H1 (cell line): Measurements from ENCODE around the gene PSMB5. TPM values are rescaled to one million over a fixed set of nuclear protein-coding genes. Genes with fewer than 3 reads are reported as not detected.
A peak's percentile ranks its signal among the peaks of the same experiment; 100 is the strongest.

Experiments used
- CTCF ChIA-PET: fragments of 300-600 bp; sonication (Branson Sonifier 250); formaldehyde crosslinking; loops from one replicate; lab custom pipeline; 2021; ENCODE audit not compliant: partially characterized antibody; lab: Charles Lee
- POLR2A ChIA-PET: fragments of 300-600 bp; sonication (Branson Sonifier 250); formaldehyde crosslinking; loops from one replicate; lab custom pipeline; 2021; ENCODE audit warnings: inconsistent platforms; ENCODE audit not compliant: partially characterized antibody; lab: Charles Lee
- DNase-seq, 2 experiments: peaks; one replicate each; pipeline versions ENCODE4 v3.0.0 to v3.0.0-alpha.2; 2010 to 2022; ENCODE audit warnings: low spot score in 2 of 2, low read depth in 1 of 2, mixed read lengths in 1 of 2
- FAIRE-seq: peaks from 2 replicates; lab custom pipeline; 2011; peaks lifted over from hg19 to GRCh38; lab: Jason Lieb, UNC
- H2AFZ ChIP-seq: 2 replicates; pipeline ENCODE4 v1.8.1; 2012; ENCODE audit warnings: low read length, inconsistent platforms
- H2AK5ac ChIP-seq: 2 replicates; pipeline ENCODE4 v1.6.1; 2013; ENCODE audit warnings: low read depth, low read length
- H2BK120ac ChIP-seq: replicated peaks from 2 replicates; pipeline ENCODE3; 2013; ENCODE audit warnings: low read depth, low read length, inconsistent platforms
- H2BK12ac ChIP-seq: 2 replicates; pipeline ENCODE4 v1.6.1; 2013; ENCODE audit warnings: low read depth, low read length
- H2BK15ac ChIP-seq: 2 replicates; pipeline ENCODE4 v1.6.1; 2013; ENCODE audit warnings: low read length
- H2BK20ac ChIP-seq: 2 replicates; pipeline ENCODE4 v1.6.1; 2013; ENCODE audit warnings: low read length
- H2BK5ac ChIP-seq: 2 replicates; pipeline ENCODE4 v1.6.1; 2013; ENCODE audit warnings: low read depth, low read length
- H3K14ac ChIP-seq: 2 replicates; pipeline ENCODE4 v1.6.1; 2013; ENCODE audit warnings: inconsistent platforms; ENCODE audit not compliant: insufficient read length
- H3K18ac ChIP-seq: 2 replicates; pipeline ENCODE4 v1.6.1; 2013; ENCODE audit warnings: low read length; ENCODE audit errors: extremely low read depth
- H3K23ac ChIP-seq: 2 replicates; pipeline ENCODE4 v1.6.1; 2013; ENCODE audit warnings: inconsistent platforms; ENCODE audit not compliant: insufficient read length
- H3K23me2 ChIP-seq: 2 replicates; pipeline ENCODE4 v1.6.1; 2013; ENCODE audit warnings: low read depth, low read length
- H3K27ac ChIP-seq: 2 replicates; pipeline ENCODE4 v1.6.1; 2011; ENCODE audit warnings: low read depth, low read length, inconsistent platforms
- H3K27me3 ChIP-seq, 4 experiments: replicated peaks in 1 of 4; 1 replicate in 1 of 4; 2 replicates in 3 of 4; pipeline versions ENCODE4 v1.6.1 to v1.8.1; 2011 to 2013; ENCODE audit warnings: low read length in 3 of 4, mild to moderate bottlenecking in 3 of 4, inconsistent platforms in 2 of 4, mixed read lengths in 2 of 4, moderate library complexity in 1 of 4; ENCODE audit not compliant: control insufficient read depth in 3 of 4, insufficient read depth in 3 of 4; ENCODE audit errors: extremely low read depth in 1 of 4
- H3K36me3 ChIP-seq, 4 experiments: 2 replicates each; pipeline versions ENCODE4 v1.6.1 to v1.8.1; 2011 to 2013; ENCODE audit warnings: mild to moderate bottlenecking in 4 of 4, low read length in 3 of 4, moderate library complexity in 2 of 4, control low read depth in 1 of 4, inconsistent platforms in 1 of 4; ENCODE audit not compliant: insufficient read depth in 4 of 4, control insufficient read depth in 2 of 4
- H3K4ac ChIP-seq: replicated peaks from 2 replicates; pipeline ENCODE3; 2013; ENCODE audit warnings: low read length, low read depth, mixed read lengths, inconsistent platforms; ENCODE audit not compliant: insufficient read length
- H3K4me1 ChIP-seq, 4 experiments: replicated peaks in 1 of 4; 1 replicate in 1 of 4; 2 replicates in 3 of 4; pipeline versions ENCODE4 v1.6.1 to v1.8.1; 2011 to 2013; ENCODE audit warnings: low read length in 3 of 4, inconsistent platforms in 2 of 4, mixed read lengths in 1 of 4; ENCODE audit not compliant: insufficient read depth in 4 of 4, control insufficient read depth in 3 of 4
- H3K4me2 ChIP-seq, 2 experiments: 2 replicates each; pipeline versions ENCODE4 v1.6.1 to v1.8.1; 2011 to 2013; ENCODE audit warnings: low read depth in 2 of 2, low read length in 2 of 2, control low read depth in 1 of 2, inconsistent platforms in 1 of 2, mild to moderate bottlenecking in 1 of 2; ENCODE audit not compliant: insufficient read depth in 1 of 2
- H3K4me3 ChIP-seq, 4 experiments: fragments of 200-600, 300-600 bp in 1 of 4; sonication (generic), shearing (Covaris generic), sonication (Bioruptor Twin) in 1 of 4; 2 replicates each; pipeline versions ENCODE4 v1.5.1 to v1.8.1; 2011 to 2016; ENCODE audit warnings: low read length in 4 of 4, low read depth in 3 of 4, control low read depth in 2 of 4, inconsistent platforms in 2 of 4, mild to moderate bottlenecking in 2 of 4, mixed read lengths in 1 of 4, moderate library complexity in 1 of 4; ENCODE audit not compliant: insufficient read depth in 2 of 4; ENCODE audit errors: extremely low read depth in 1 of 4
- H3K56ac ChIP-seq: replicated peaks from 2 replicates; pipeline ENCODE3; 2013; ENCODE audit warnings: low read depth, mild to moderate bottlenecking, mixed read lengths, low read length, inconsistent platforms; ENCODE audit not compliant: insufficient read length
- H3K79me1 ChIP-seq: 2 replicates; pipeline ENCODE4 v1.6.1; 2013; ENCODE audit warnings: low read depth, low read length, control low read depth
- H3K79me2 ChIP-seq, 2 experiments: 2 replicates each; pipeline versions ENCODE4 v1.6.1 to v1.8.1; 2012 to 2013; ENCODE audit warnings: low read length in 2 of 2, mild to moderate bottlenecking in 2 of 2, inconsistent platforms in 1 of 2; ENCODE audit not compliant: insufficient read depth in 2 of 2, control insufficient read depth in 1 of 2
- H3K9ac ChIP-seq, 4 experiments: replicated peaks in 1 of 4; 1 replicate in 1 of 4; 2 replicates in 3 of 4; pipeline versions ENCODE4 v1.6.1 to v1.8.1; 2011 to 2013; ENCODE audit warnings: low read depth in 3 of 4, low read length in 3 of 4, control low read depth in 2 of 4, mild to moderate bottlenecking in 2 of 4, moderate library complexity in 2 of 4, inconsistent platforms in 1 of 4; ENCODE audit errors: extremely low read depth in 1 of 4
- H3K9me3 ChIP-seq, 2 experiments: 2 replicates each; pipeline versions ENCODE4 v1.6.1 to v1.8.1; 2012 to 2013; ENCODE audit warnings: mild to moderate bottlenecking in 2 of 2, moderate library complexity in 2 of 2, control low read depth in 1 of 2, inconsistent platforms in 1 of 2, low read depth in 1 of 2, low read length in 1 of 2, mixed read lengths in 1 of 2; ENCODE audit not compliant: insufficient read depth in 2 of 2
- H4K20me1 ChIP-seq, 2 experiments: replicated peaks in 1 of 2; 2 replicates each; pipeline versions ENCODE3 to v1.8.1; 2011 to 2013; ENCODE audit warnings: inconsistent platforms in 2 of 2, low read length in 2 of 2, mild to moderate bottlenecking in 1 of 2; ENCODE audit not compliant: insufficient read depth in 2 of 2, control insufficient read depth in 1 of 2
- H4K5ac ChIP-seq: 2 replicates; pipeline ENCODE4 v1.6.1; 2013; ENCODE audit warnings: low read length, low read depth, mixed read lengths, inconsistent platforms; ENCODE audit not compliant: insufficient read length
- H4K8ac ChIP-seq: 2 replicates; pipeline ENCODE4 v1.8.0; 2013; ENCODE audit warnings: mild to moderate bottlenecking, moderate library complexity, low read length, inconsistent platforms; ENCODE audit not compliant: insufficient read depth; ENCODE audit errors: extremely low read depth
- H4K91ac ChIP-seq: replicated peaks from 2 replicates; pipeline ENCODE3; 2013; ENCODE audit warnings: low read length, mixed read lengths, inconsistent platforms; ENCODE audit not compliant: insufficient read length
- BACH1 ChIP-seq: IDR thresholded peaks from 2 replicates; pipeline ENCODE4 v1.6.1; 2012; ENCODE audit warnings: low read length, improper control_type of control experiment
- CEBPB ChIP-seq: IDR thresholded peaks from 2 replicates; pipeline ENCODE4 v1.6.1; 2012; ENCODE audit warnings: low read depth, low read length
- EGR1 ChIP-seq: IDR thresholded peaks from 2 replicates; pipeline ENCODE4 v1.6.1; 2011; ENCODE audit warnings: low read depth, low read length, borderline replicate concordance
- HDAC6 ChIP-seq: IDR thresholded peaks from one replicate; pipeline ENCODE4 v1.7.1; 2012; ENCODE audit warnings: low read depth, mild to moderate bottlenecking, inconsistent platforms, low read length, moderate library complexity
- JUN ChIP-seq: IDR thresholded peaks from 2 replicates; pipeline ENCODE4 v1.6.1; 2011; ENCODE audit warnings: low read depth, mild to moderate bottlenecking, improper control_type of control experiment, low read length
- RNF2 ChIP-seq: fragments of 200-900, 300-1000 bp; sonication (generic); IDR thresholded peaks from 2 replicates; pipeline ENCODE4 v1.7.1; 2016; ENCODE audit warnings: borderline replicate concordance, low read depth, mild to moderate bottlenecking, antibody characterized with exemption, low read length; ENCODE audit not compliant: poor library complexity, severe bottlenecking; ENCODE audit errors: missing control alignments
- SP1 ChIP-seq: IDR thresholded peaks from 2 replicates; pipeline ENCODE4 v1.6.1; 2011; ENCODE audit warnings: low read depth, low read length
- SP4 ChIP-seq: IDR thresholded peaks from 2 replicates; pipeline ENCODE4 v1.6.1; 2012; ENCODE audit warnings: low read length, inconsistent platforms
- SRF ChIP-seq: IDR thresholded peaks from 2 replicates; pipeline ENCODE4 v1.6.1; 2011; ENCODE audit warnings: mild to moderate bottlenecking, low read depth, low read length, moderate library complexity
- WGBS, 2 experiments: shearing (Covaris generic) in 1 of 2; methylation state at CpG; one replicate each; pipeline versions ENCODE4 v1.1.6 to v1.1.7; 2013 to 2015; ENCODE audit warnings: low lambda C conversion rate in 2 of 2, mixed read lengths in 2 of 2, inconsistent platforms in 1 of 2, low coverage in 1 of 2, missing lambda C conversion rate in 1 of 2; ENCODE audit not compliant: insufficient replicate concordance in 2 of 2, insufficient coverage in 1 of 2, insufficient read length in 1 of 2; ENCODE audit errors: extremely low coverage in 1 of 2, missing lambda C conversion rate in 1 of 2; 5-methylcytosine and 5-hydroxymethylcytosine counted together
- polyA plus RNA-seq, 7 experiments: library from polyadenylated mRNA; depleted of rRNA in 3 of 7; stranded (reverse) in 5 of 7; unstranded in 2 of 7; fragments of >200 nt in 5 of 7; fragments of 200-250 nt in 2 of 7; gene quantifications; 1 replicate in 5 of 7; 2 replicates in 1 of 7; 4 replicates in 1 of 7; pipeline versions ENCODE4 v1.2.1 to v1.2.3, GENCODE V29; 2011 to 2013; ENCODE audit warnings: missing spikeins in 2 of 7, mixed read lengths in 2 of 7
- total RNA-seq: library from RNA; stranded (reverse); fragmentation: NEBNext Ultra II Directional; extraction: Animal tissue kit (Norgen Biotek cat#: 25700); gene quantifications from 2 replicates; pipeline ENCODE4 v1.2.1, GENCODE V29; 2021
- TF ChIP-seq, protein P1 (sequence below): IDR thresholded peaks from 2 replicates; pipeline ENCODE4 v1.6.1; 2012; ENCODE audit warnings: inconsistent platforms

Gene PSMB5
- total and polyA plus RNA-seq, 2 of the 8 experiments (the other 6 are each of a cell fraction or from before 2014, with no cell fraction given): 254 to 510 TPM

DNA sequence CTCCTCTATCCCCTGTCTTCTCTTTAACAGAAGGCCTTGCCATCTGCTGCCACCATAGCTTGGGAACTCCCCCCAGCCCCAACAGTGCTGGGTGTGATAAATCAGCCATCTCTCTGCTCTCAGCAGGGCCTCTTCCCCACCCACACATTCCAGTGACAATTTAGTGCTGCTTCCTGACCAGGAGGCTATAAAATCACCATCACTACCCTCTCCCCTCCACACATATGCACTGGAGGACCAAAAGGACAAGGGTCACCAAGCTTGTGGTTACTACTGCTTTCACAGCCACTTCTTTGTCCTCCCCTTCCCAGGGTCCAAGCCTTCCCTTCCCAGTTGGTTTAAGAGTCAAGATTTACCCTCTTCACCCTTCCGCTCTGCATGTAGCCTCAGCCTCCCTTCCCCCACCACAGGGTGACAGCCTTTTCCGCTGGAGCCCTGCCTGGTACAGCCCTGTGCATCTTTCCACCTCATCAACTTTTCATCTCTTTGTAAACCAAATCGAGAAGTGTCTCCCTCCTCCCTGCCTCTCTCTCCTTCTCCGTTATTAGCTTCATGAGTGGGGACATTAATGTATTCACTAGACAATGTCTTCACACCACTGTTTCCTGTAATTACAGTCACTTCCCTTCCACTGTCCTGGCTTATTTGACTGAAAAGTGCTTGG, 9.4 kb downstream of the PSMB5 start:
- H3K79me1 ChIP-seq: peaks cover 3% of the 10 kb centered on the region; the same call in 1 of the 2 replicates
- H2BK15ac ChIP-seq: no peak overlapping the region
- H3K27ac ChIP-seq: no peak overlapping the region
- no peak overlapping the region for H3K14ac ChIP-seq
- POLR2A ChIA-PET: interaction anchor here (0.9 to 11.2 kb wide), 12 partner anchors 6 to 91 kb away, joined by 3 to 99 read pairs (median 4); partner anchors contain the start of gene PSMB5
- no peak overlapping the region for H4K8ac ChIP-seq
- peak overlapping the region in 1 of 4 experiments; percentile 10; a peak in 2 of 7 replicates for H3K9ac ChIP-seq
- H3K4me1 ChIP-seq: peaks cover 0 to 3% (median under 1%) of the 10 kb centered on the region in 4 experiments; a peak in 1 of 7 replicates
- WGBS, 2 experiments: 86% methylated on average over 4 of the region's 4 CpGs; no CpG with 5 or more reads in 1 of the 2 experiments
- H4K5ac ChIP-seq: no peak overlapping the region
- H3K36me3 ChIP-seq: peaks cover 8 to 34% (median 22%) of the 10 kb centered on the region in 4 experiments; a peak in 7 of 8 replicates
- FAIRE-seq (no peak), DNase-seq (no peak)
- H3K23me2 ChIP-seq: no peaks in the 10 kb centered on the region
- H4K91ac ChIP-seq: no peak overlapping the region
- no peak overlapping the region for H2AFZ ChIP-seq
- H3K79me2 ChIP-seq: peaks cover 0 to 11% of the 10 kb centered on the region in 2 experiments; a peak in 2 of 4 replicates
- H2BK5ac ChIP-seq: no peak overlapping the region
- H3K23ac ChIP-seq: no peak overlapping the region
- no peak for TF ChIP-seq SRF
- TF ChIP-seq RNF2: no peak
- TF ChIP-seq, protein P1, sequence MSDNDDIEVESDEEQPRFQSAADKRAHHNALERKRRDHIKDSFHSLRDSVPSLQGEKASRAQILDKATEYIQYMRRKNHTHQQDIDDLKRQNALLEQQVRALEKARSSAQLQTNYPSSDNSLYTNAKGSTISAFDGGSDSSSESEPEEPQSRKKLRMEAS: no peak
- TF ChIP-seq EGR1: no peak
- TF ChIP-seq SP1: no peak
- no peak for TF ChIP-seq BACH1
- TF ChIP-seq HDAC6: no peak
- no peak for TF ChIP-seq JUN
- no peak for TF ChIP-seq SP4
- no peak for TF ChIP-seq CEBPB
- H3K27me3 ChIP-seq: no peaks in the 10 kb centered on the region
- H3K9me3 ChIP-seq: no peaks in the 10 kb centered on the region
- H3K4me2 ChIP-seq: no peak overlapping the region; a peak in 1 of 4 replicates
- H3K18ac ChIP-seq: no peak overlapping the region
- no peak overlapping the region for H2BK120ac ChIP-seq
- H2BK12ac ChIP-seq: no peak overlapping the region
- H3K4ac ChIP-seq: no peak overlapping the region
- no peak overlapping the region for H3K4me3 ChIP-seq
- H2BK20ac ChIP-seq: no peak overlapping the region
- no peak overlapping the region for H2AK5ac ChIP-seq
- no peak overlapping the region for H3K56ac ChIP-seq
- peaks cover 2 to 6% of the 10 kb centered on the region in 2 experiments for H4K20me1 ChIP-seq
- CTCF ChIA-PET: interaction anchor here (0.8 to 11.9 kb wide), 12 partner anchors 9 to 84 kb away, joined by 3 to 103 read pairs (median 7); partner anchors contain the start of genes AJUBA and PSMB11
